Hematopoietic multipotent progenitor cell treated with erythropoietin and hydrocortisone succinate and interleukin-3 and kit ligand, for 8 days (in vitro differentiated cells): ENCODE measurements around the gene CYP3A7.
"Not testable (repeated sequence)": the region's sequence is repeated elsewhere in the genome, so short reads cannot be mapped to it uniquely, and the experiment has no call there.

Source experiments
- DNase-seq: peaks from one replicate; pipeline ENCODE4 v3.0.0-alpha.2; 2015

The CYP3A7 gene

DNA sequence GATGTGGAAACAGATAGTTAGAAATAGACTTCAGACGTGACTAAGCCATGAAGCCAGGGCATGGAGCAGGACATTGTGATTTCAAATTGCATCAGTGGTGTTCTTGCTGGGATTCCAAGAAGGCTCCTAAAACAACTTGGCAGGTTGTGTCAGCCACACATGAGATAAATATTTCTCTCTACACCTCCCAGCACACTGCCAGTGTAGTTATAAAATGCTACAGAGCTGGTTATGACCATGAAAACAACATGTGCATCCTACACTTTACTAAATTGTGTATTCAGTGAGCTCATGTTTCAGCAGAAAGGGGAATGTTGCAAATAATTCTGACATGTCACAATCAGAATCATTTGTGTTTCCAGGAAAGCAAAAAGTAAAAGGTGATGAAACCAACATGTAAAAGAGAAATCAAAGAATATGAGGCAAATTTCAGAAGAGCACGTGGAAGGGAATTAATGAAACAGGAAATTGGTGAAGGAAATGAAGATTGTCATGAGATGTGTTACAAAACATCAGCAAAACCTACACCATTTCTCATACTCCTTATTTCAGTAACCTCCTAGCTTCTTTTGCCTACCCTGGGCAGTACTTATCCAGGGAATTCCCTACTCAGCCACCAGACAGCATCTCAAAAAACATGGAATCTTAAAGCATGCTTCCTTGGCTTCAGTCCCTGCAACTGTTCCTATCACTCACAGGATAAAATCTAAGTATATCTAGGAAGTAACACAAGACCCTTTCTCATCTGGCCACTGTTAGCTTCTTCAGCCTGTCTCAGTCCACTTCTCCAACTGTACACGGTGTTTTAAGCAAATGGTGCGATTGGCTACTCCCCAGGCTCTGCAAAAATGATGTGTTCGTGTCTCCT, 5.8 kb upstream of the CYP3A7 start:
- no peak for DNase-seq

DNA sequence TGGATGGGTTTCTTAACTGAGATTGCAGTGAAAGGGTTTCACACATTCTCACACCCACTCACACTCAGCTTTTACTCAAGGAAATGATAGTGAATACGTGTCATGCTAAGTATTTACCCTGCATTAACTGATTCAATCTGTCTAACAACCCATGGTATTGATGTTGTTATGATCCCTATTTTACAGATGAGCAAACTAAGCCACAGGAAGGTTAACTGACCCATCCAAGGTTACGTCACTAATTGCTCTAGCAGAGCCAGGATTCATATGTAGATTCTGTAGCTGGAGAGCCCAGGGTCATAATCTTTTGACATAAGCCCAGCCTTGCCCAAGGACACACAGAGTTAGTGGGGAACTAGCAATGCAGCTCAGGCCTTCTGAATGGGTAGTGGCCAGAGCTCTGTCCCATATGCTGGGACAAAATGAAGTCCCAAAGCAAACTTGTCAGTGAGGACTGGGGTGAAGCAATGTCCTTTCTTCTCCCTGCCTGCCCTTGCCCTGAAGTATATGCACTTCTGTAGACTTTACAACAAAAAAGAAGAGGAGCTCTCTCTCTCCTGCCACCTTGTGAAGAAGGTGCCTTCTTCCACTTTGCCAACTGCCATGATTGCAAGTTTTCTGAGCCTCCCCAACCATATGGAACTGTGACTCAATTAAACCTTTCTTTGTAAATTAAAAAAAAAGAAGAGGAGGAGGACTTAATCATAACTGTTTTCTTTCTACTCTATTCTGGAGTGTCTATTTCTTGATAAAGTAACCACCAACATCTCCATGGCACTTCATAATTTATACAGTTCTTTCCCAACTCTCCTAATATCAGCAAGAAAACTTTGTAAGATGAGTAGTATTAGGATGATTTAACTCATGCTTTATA, 4.9 kb upstream of the CYP3A7 start:
- DNase-seq = no peak

DNA sequence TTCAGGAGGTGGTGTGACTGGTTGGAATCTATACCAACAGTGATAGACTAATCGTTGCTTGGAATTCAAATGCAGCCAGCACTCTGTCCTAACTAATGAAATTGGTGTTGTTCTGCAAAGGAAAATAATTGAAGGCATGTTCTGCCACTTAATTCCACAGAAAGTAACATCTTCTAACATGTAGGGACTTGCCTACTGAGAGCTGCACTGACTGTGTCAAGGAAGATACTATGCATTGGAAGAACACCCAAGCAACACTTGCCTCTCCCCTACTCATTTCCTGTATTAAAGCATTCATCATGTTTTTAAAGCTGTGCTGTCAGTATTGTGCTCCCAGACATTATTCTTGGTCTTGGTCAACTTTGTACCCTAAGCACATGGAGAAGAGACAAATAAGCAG, 2.7 kb upstream of the CYP3A7 start:
- no peak for DNase-seq

DNA sequence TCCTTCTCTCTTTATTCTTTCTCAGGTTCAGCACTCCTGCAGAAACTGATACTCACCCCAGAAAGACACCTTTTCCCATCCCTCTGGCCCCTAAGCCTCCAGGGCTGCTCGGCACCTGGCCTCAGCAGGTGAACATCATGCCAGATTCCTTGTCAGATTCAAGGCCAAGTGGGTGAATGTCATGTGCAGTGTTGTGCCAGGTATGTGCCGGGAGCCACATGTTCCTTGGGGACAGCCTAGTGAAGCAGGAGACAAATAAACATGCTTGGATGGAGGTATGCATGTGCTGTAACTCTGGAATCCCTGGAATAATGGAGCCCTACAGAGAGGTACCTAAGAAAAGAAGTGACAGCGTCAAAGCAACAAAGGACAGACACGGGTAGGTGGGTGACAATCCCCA, 1.7 kb upstream of the CYP3A7 start:
- DNase-seq = not testable (repeated sequence)

DNA sequence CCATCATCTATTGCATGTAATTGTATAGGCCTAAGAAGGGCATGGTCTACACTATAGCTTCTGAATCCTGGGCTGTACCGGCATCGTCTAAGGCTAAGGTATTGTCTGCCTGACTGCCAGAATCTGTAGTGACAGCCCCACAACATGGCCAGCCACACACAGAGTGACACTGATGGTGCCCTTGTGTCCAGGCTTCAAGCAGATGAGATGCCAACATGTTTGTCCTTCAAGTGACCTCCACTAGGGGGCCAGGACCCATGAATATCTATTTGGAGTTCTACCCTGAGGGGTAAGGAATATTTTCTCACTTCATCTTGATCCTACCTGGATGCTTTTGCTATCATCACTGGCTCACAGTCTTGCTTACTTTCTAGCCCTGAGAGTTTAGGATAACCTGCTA, 1.5 kb downstream of the CYP3A7 start:
- DNase-seq = peak; percentile 60

DNA sequence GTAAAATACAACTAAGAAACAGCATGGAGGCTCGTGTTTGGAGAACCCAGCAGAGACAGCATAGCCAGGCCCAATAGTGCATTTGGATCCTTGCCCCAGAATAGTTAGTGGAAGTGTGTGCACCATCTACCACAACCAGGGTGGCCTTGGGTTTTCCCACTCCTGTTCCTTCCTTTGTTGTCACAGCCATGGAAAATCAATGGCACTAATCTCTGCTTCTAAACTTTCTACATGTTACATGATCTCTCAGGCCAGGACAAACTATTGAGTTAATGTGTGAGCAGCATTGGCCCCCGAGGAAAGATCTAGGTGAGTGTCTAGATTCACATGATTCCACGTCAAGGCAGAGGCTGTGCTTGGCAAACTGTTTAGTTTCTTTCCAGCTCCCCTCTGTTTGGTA, 2.0 kb downstream of the CYP3A7 start:
- DNase-seq = no peak

DNA sequence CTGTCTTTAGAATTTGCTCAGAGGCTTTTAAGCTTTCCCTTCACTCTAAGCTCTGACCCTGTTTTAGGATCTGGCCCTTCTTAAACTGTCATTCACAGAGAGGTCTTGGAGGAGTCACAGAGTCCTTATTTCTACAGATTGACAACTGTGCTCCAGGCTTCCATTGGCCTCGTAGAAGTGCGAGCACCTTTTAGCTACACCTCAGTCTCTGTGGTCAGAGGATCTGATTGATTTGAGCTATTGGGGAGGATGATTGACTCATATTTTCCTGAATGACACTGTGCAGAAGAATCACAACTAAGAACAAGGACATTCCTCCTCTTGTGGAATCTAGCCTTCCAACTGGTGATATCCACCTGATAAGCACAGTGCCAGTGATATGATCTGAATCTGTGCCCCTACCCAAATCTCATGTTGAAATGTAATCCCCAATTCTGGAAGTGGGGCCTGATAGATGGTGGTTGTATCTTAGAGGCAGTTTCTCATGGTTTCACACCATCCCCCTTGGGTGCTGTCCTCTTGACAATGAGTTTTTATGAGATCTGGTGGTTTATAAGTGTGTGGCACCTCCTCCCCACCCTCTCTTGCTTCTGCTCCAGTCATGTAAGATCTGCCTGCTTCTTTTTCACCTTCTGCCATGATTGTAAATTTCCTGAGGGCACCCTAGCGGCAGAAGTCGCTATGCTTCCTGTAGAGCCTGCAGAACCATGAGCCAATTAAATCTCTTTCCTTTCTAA, 3.2 kb downstream of the CYP3A7 start:
- no peak for DNase-seq

DNA sequence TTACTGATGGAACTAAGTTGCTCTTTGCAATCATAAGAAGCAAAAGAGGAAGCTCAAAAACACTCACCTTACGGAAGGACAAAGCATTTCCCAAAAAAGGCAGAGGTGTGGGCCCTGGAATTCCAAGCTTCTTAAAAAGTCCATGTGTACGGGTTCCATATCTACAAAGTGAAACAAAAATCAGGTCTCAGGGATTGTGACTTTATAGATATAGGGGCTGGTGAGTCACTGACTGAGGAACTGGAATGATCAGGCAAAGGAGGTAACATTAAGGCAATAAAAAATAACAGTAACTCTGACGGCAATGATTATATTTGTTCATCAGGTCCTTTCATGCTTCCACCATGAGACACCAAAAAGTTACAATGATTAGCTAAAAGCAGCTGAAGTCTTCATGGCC, 4.0 kb downstream of the CYP3A7 start:
- DNase-seq = no peak

DNA sequence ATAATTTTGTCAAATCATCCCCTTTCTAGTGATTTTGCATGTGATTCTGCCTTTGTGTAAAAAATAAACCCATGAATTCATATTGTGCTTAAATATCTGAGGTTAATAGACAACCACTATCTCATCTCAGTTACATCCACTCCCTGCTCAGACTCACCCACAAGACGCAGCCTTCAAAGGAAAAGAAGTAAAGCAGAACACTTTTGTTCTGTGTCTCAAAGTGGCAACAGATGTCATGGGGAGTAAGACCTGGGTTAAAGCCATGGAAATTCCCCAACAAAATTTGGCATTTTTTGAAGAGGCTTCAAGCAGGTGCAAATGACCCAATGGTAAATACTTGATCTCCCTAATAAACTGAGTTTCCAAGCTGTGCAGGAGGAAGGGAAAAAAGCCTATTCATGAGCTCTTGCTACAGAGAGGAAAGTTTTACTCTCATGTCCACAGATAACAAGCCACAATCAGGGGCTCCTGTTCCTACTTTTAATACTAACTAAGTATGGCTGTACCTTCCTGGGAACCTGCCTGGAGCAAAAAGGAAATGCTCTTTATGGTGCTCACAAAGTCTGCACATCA, 4.7 kb downstream of the CYP3A7 start:
- DNase-seq = no peak

DNA sequence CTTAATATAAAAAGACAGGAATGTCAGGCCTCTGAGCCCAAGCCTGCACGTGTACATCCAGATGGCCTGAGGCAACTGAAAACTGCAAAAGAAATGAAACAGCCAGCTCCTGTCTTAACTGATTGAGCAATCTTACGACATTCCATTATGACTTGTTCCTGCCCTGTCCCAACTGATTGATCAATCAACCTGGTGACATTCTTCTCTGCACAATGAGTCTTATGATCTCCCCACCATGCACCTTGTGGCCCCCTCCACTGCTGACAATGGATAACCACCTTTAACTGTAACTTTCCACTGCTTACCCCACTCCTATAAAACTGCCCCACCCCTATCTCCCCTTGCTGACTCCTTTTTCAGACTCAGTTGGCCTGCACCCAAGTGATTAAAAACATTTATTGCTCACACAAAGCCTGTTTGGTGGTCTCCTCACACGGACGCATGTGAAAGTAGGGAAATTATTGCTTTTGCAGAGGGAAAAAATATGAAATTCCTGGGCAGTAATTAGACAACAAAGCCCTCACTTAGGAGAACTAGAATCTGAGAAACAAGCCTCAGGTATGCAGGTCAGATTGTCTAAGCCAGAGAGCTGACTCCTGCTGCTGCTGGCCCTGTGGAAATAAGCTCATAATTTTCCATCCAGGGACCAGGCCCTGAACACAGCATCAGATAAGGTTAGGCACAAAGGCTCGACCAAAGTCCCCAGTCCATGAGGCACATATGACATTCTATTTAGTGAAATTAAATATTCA, 5.3 kb downstream of the CYP3A7 start:
- DNase-seq = peak; percentile 13

DNA sequence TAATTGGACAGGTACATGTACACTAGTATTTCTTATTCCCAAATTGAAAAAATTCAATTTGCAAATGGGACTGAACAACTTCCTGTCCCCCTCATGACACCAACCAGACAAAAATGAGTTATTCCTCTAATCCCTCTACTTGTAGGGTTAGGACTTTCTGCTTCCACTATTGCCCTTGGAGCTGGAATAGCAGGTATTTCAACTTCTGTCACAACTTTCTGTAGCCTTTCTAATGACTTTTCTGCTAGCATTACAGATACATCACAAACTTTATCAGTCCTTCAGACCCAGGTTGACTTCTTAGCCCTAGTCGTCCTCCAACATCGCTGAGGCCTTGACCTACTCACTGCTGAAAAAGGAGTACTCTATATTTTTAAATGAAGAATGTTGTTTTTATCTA, 6.4 kb downstream of the CYP3A7 start:
- DNase-seq = no peak

DNA sequence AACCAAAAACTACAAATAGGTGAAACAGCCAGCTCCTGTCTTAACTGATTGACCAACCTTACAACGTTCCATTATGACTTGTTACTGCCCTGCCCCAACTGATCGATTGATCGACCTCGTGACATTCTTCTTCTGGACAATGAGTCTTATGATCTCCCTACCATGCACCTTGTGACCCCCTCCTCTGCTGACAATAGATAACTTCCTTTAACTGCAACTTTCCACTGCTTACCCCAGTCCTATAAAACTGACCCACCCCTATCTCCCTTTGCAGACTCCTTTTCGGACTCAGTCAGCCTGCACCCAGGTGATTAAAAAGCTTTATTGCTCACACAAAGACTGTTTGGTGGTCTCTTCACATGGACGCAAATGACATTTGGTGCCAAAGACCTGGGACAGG, 11.8 kb downstream of the CYP3A7 start:
- not testable (repeated sequence) for DNase-seq

DNA sequence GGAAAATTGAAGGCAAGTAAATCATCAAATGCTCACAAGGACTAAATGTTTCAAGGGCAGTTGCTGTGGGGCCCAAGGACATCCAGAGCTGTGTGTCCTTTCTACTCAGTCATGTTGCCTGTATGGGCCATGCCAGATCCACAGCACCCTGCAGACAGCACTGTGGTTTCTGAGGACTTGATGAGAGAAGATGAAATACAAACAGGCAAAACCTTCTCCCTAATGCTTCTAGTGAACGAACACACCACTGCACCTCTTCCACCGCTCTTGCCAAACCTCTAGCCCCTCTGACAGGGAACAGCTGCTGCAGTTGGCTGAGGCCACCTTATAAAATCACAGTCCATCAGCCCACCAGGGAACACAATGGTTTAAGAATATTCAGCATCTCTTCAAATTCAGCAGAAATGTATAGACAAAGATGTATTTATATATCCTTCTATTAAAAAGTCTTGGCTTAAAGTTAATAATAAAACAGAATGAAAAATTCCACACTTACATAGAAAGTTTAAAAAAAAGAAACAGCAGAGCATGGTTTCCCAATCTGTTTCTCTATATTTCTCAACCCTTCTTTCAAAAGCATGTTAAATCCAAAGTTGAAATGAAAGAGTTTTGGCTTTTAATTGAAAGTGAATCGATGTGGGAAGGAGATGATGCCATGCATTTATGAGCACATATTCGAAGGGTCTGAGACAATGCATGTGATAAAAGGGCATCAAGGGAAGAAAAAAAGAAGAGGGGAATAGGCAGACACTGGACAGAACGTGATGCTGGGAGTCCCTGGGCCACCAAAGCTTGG, 14.0 kb downstream of the CYP3A7 start:
- DNase-seq = no peak

DNA sequence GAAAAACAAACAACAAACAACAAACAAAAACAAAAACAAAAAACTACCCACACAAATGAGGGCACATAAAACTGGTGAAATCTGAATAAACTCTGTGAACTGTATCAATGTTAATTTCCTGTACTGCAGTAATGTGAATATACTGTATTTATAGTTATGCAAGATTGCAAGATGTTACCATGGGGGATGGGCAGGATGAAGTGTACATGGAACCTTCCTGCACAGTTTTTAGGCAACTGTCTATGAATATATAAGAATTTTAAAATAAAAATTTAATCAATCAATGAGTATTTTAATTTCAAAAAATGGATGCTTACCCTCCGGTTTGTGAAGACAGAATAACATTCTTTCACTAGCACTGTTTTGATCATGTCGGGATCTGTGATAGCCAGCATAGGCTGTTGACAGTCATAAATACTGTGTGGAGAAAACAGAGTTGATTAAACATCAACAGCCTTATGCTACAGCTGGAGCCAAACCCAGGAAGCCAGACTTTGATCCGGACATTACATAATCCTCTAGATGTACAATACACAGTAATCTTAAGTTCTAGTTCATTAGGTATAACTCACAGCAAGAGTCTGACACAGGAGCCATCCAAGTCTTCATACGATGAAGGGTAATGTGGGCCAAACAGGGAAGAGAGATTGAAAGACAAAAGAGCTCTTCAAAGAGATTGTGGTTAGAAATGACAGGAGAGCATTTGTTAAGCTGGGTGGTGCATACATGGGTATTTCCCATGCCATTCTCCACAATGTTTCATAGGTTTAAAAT, 14.8 kb downstream of the CYP3A7 start:
- no peak for DNase-seq

DNA sequence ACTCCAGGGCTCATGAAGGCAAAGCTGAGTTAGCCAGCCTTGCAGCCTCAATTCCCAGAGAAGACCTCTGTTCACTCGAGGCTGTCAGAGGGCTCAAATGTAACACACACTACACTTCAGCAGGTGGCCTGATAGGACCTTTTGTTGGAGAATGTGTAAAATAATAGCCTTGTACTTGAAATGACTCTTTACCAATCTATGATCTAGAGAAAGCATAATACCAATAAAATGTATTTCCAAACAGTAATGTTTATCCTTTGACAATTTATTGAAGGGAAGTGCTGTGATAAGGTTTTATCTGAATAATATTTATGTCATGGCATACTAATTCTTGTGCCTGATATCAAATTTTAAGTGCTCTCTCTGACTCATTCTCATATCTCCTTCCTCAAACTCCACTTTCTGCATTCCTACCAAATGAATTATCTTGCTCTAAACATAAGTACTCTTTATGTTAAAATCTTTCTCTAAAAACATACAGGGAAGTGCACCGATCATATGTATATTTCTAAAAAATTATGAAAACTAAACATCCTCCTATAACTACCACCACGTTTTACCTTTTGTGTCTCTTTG, 20.9 kb downstream of the CYP3A7 start:
- peak; percentile 22 for DNase-seq

DNA sequence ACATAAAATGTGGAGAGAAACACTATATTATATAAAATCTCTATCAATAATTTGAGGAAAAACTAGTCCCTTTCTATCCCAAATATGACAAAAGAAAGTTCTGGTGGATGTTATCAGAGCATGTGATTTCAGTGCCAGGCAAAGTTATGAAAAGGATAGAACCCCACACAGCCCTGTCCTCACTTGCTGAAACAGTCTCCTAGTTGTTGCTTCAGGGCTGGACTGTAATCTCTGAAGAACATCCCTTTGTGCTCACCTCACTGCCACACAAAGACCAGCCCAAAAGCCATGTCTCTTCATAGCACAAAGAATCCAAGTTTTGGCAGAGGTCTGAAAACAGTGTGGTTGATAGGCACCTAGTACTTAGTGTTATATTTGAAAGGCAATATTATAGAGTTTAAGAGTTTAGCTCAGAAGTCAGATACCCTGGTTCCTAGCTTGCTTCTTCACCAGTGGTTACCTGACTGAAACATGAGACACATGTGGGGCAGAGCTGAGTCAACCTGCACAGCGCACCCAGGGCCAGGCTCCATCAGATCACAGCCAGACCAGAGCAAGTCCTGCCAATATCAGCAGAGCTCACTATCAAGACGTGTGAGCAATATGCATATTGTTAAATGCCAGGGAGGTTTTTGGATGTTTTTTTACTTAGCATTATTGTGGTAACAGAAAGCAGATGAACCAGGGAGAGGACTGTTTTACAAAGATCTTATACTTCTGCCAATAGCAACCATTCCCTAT, 25.0 kb downstream of the CYP3A7 start:
- DNase-seq = no peak

DNA sequence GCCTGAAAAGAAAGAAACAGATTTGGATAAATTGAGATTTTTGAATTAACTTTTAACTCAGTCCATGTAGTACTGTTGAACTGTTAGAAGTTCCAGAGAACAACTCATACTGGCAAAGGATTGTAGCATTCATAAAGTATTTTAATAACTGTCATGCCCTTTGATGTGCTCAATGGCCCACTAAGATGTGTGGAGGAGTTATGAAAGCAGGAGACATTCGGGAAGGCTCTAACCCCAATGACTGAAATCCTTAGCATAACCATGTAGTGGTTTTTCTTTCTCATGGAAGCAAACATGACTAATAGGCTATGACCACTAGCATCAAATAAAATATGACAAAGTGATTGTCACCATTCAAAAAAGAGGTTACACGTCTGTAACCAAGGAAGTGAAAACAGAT, 25.7 kb downstream of the CYP3A7 start:
- DNase-seq = no peak

DNA sequence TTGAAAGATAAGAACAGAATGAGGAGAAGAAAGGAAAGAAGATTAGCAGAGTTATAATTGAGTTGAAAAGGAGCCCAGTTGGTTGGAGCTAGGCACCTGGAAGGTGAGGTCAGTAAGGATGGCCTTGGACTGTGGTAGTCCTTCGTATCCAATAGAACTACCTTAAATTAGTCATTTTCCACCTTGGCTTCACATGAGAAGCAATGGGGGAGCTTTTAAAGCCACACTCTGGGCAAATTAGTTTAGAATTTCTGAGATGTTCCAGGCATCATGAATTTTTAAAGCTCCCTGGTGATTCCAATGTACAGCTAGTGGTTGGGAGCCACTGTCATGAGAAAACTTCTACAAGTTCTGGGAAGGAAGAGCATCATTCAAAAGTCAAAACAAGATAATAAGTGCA, 27.9 kb downstream of the CYP3A7 start:
- DNase-seq = no peak

DNA sequence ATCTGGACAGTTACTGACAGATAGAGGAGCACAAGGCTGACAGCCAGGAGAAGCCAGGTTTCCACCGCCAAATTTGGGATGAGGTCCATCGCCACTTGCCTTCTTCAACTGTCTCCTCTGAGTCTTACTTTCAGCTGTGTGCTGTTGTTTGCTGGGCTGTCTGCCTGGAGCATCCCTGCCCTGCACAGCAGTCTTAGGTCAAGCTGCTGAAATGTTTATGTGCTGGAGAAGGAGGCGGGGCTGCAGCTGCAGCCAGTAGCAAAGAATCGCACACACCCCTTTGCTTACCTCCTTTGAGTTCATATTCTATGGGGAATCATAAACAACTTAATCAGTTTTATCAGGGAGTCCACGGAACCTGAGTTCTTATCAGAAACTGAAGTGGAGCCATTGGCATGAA, 35.0 kb downstream of the CYP3A7 start:
- DNase-seq = no peak
